Measurements from ENCODE around the gene DRD3.

DRD3 gene

DNA sequence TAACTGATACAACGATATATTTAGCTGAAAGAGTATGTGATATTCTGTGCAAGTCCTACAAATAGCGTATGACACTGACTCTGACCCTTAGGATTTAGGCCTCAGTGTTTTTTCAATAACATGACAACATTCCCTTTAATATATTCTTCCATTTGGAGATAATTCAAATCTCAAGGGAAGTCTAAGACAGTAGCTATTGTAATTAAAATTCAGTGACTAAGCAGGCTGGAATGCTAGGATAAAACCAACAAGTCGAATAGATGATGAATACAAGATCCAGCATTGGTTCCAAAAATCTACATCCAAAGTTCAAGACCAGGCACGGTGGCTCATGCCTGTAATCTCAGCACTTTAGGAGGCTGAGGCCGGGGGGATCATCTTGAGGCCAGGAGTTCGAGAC is 66.2 kb downstream of the DRD3 start:
- DNase-seq (ENCODE audit: low read depth) = no peak
- TF ChIP-seq, protein P1, sequence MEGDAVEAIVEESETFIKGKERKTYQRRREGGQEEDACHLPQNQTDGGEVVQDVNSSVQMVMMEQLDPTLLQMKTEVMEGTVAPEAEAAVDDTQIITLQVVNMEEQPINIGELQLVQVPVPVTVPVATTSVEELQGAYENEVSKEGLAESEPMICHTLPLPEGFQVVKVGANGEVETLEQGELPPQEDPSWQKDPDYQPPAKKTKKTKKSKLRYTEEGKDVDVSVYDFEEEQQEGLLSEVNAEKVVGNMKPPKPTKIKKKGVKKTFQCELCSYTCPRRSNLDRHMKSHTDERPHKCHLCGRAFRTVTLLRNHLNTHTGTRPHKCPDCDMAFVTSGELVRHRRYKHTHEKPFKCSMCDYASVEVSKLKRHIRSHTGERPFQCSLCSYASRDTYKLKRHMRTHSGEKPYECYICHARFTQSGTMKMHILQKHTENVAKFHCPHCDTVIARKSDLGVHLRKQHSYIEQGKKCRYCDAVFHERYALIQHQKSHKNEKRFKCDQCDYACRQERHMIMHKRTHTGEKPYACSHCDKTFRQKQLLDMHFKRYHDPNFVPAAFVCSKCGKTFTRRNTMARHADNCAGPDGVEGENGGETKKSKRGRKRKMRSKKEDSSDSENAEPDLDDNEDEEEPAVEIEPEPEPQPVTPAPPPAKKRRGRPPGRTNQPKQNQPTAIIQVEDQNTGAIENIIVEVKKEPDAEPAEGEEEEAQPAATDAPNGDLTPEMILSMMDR (conservative IDR thresholded peaks at IDR 0.05; ENCODE audit: low read depth, low read length) = no peak
- no peak overlapping the region for H3K4me3 ChIP-seq (ENCODE audit: low read depth, low read length)

DNA sequence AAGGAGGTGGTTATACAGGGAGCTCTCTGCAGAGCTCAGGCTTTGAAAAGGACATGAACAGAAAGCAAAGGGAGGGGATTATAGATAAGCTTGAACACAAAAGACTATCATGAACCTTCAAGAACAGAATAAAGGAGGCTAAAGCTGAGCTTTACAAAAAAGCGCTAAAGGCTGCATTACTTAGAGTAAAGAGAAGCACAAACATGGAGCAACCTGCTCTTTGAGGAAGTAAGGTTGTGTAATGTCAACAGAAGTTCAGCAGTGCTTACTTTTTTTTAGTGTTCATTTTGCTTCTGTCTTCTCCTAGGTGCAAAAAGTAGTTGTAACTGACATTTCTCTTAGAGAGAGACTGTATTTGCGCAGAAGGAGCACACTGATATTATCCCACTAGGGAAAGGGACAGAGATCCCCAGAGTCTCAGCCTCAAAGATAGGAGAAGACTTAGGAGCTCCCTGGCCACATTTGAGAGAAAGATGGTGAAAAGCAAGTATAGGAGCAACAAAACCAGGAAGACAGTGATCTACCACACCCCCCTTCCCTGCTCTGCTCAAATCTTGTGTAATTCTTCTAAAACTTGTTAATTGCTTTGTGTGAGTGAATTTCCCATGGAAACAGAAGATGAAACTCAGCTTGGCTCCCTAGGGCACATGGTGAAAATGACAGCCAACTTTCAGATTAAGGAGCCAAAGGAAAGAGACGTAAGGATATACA is 67.6 kb downstream of the DRD3 start:
- TF ChIP-seq, protein P1 (conservative IDR thresholded peaks at IDR 0.05; ENCODE audit: low read depth, low read length) = no peak

DNA sequence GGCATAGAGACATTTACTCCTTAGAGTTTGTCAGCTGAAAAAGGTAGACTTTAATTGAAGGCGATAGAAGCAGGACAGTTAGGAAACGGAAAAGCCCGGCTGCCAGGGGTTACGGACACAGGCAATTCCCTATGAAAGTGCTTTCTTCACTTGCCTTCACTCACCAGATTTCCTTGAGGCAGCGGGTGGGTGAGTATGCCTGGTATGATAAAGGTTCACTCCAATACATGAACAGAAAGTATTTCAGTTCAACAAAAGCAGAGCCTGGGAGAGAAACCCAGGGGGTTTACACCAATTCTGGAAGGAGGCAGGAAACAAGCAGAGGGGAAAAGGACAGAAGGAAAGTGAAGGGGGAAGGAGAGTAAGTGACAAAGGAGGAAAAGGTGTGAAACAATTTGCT is 68.4 kb downstream of the DRD3 start:
- TF ChIP-seq, protein P1 (conservative IDR thresholded peaks at IDR 0.05; ENCODE audit: low read depth, low read length) = no peak
- no peak for DNase-seq (ENCODE audit: low read depth)
- H3K4me3 ChIP-seq (ENCODE audit: low read depth, low read length) = no peak overlapping the region

More for the DNA sequence above, 67.6 kb downstream of the DRD3 start:
- DNase-seq (ENCODE audit: low read depth) = no peak
- no peak overlapping the region for H3K4me3 ChIP-seq (ENCODE audit: low read depth, low read length)

DNA sequence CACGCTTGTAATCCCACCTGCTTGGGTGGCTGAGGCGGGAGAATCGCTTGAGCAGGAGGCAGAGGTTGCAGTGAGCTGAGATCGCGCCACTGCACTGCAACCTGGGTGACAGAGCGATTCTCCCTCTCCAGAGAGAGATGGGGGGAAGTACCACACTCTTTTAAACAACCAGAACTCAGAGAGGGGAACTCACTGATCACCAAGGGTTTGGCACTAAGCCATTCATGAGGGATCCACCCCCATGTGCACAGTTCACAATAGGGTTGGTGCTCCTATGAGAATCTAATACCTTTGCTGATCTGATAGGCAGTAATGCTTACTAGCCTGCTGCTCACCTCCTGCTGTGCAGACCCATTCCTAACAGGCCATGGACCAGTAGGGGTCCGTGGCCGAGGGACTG is 70.7 kb downstream of the DRD3 start:
- H3K4me3 ChIP-seq (ENCODE audit: low read depth, low read length) = no peak overlapping the region
- no peak for DNase-seq (ENCODE audit: low read depth)
- TF ChIP-seq, protein P1 (conservative IDR thresholded peaks at IDR 0.05; ENCODE audit: low read depth, low read length) = no peak

DNA sequence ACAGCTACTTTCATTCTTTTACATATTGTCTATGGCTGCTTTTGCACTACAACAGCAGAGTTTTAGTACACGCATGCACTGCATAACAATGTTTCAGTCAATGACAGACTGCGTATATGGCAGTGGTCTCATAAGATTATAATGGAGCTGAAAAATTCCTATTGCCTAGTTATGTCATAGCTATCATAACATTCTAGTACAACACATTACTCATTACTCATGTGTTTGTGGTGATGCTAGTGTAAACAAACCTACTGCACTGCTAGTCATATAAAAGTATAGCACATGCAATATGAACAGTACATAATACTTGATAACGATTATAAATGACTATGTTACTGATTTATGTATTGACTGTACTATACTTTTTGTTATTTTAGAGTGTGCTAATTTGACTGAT is 74.4 kb downstream of the DRD3 start:
- H3K4me3 ChIP-seq (ENCODE audit: low read depth, low read length) = no peak overlapping the region
- TF ChIP-seq, protein P1 (conservative IDR thresholded peaks at IDR 0.05; ENCODE audit: low read depth, low read length) = no peak
- peak; percentile 68 for DNase-seq (ENCODE audit: low read depth)

DNA sequence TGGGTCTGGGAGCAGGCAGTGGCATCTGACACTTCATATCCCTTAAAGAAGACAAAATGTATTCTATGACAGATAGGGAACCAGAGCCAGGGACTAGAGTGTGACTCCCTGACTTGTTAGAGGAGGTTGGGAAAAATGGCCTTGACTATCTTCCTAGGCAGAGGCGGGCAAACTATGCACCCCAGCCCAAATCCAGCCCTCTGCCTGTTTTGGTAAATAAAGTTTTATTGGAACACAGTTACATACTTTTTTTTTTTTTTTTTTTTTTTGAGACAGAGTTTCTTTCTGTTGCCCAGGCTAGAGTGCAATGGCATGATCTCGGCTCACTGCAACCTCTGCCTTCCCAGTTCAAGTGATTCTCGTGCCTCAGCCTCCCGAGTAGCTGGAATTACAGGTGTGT is 75.0 kb downstream of the DRD3 start:
- no peak for DNase-seq (ENCODE audit: low read depth)
- H3K4me3 ChIP-seq (ENCODE audit: low read depth, low read length) = no peak overlapping the region
- TF ChIP-seq, protein P1 (conservative IDR thresholded peaks at IDR 0.05; ENCODE audit: low read depth, low read length) = no peak

DNA sequence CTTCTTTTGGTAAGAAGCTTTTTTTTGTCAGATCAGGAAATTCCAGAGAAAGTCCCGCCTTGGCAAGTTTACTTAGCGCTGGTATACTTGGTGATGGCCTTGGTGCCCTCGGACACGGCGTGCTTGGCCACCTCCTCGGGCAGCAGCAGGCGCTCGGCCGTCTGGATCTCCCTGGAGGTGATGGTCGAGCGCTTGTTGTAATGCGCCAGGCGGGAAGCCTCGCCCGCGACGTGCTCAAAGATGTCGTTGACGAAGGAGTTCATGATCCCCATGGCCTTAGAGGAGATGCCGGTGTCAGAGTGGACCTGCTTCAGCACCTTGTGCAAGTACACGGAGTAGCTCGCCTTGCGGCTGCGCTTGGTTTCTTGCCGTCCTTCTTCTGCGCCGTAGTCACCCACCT is 75.7 kb downstream of the DRD3 start:
- TF ChIP-seq, protein P1 (conservative IDR thresholded peaks at IDR 0.05; ENCODE audit: low read depth, low read length) = no peak
- DNase-seq (ENCODE audit: low read depth) = no peak
- no peak overlapping the region for H3K4me3 ChIP-seq (ENCODE audit: low read depth, low read length)

Data from choroid plexus epithelial cell (primary cell).